IPS-20b (cell line): Measurements from ENCODE around the gene ZNF165.
"Not testable (repeated sequence)": the region's sequence is repeated elsewhere in the genome, so short reads cannot be mapped to it uniquely, and the experiment has no call there.

ENCODE experiments used
- H3K27ac ChIP-seq: one replicate; pipeline ENCODE4 v1.5.1; 2013; ENCODE audit warnings: low read length
- H3K27me3 ChIP-seq: 2 replicates; pipeline ENCODE4 v1.6.1; 2013; ENCODE audit warnings: mild to moderate bottlenecking, low read length, inconsistent platforms; ENCODE audit not compliant: insufficient read depth
- H3K36me3 ChIP-seq: 2 replicates; pipeline ENCODE4 v1.6.1; 2013; ENCODE audit warnings: low read depth, mild to moderate bottlenecking, inconsistent platforms, low read length, moderate library complexity; ENCODE audit not compliant: insufficient read depth
- H3K4me1 ChIP-seq: 2 replicates; pipeline ENCODE4 v1.6.1; 2013; ENCODE audit warnings: mild to moderate bottlenecking, control low read depth, inconsistent platforms, low read length, moderate library complexity; ENCODE audit not compliant: insufficient read depth
- H3K4me3 ChIP-seq: 2 replicates; pipeline ENCODE4 v1.5.1; 2013; ENCODE audit warnings: mild to moderate bottlenecking, low read length, inconsistent platforms
- H3K9ac ChIP-seq: 2 replicates; pipeline ENCODE4 v1.6.1; 2013; ENCODE audit warnings: low read depth, mild to moderate bottlenecking, inconsistent platforms, low read length, moderate library complexity
- H3K9me3 ChIP-seq: 2 replicates; pipeline ENCODE4 v1.6.1; 2013; ENCODE audit warnings: mild to moderate bottlenecking, low read depth, low read length, inconsistent platforms; ENCODE audit not compliant: insufficient read depth

ZNF165 gene

GRCh38 chr6:28122283-28122682 lies 41.9 kb downstream of the ZNF165 start:
- not testable (repeated sequence) for H3K9ac ChIP-seq, H3K4me3 ChIP-seq, H3K4me1 ChIP-seq, H3K27ac ChIP-seq, H3K27me3 ChIP-seq, H3K9me3 ChIP-seq
- H3K36me3 ChIP-seq: peaks cover 28% of the 10 kb centered on the region

GRCh38 chr6:28124350-28124970 lies 44.1 kb downstream of the ZNF165 start, which contains the start of gene ZSCAN16:
ZSCAN16 (plus strand) TSS chr6:28124609; CDS start chr6:28125444, 835 bp downstream.
- H3K27ac ChIP-seq: no peak within 1 kb of the TSS
- no peaks in the 10 kb centered on the region for H3K9me3 ChIP-seq
- H3K27me3 ChIP-seq: no peaks in the 10 kb centered on the region
- peak within 1 kb of the TSS; percentile 94 for H3K4me3 ChIP-seq
- no peaks in the 10 kb centered on the region for H3K4me1 ChIP-seq
- H3K9ac ChIP-seq: peak within 1 kb of the TSS; percentile 93
- H3K36me3 ChIP-seq: peaks cover 49% of the 10 kb centered on the region

GRCh38 chr6:28124971-28125353 lies 44.6 kb downstream of the ZNF165 start:
- Histone ChIP-seq H3K36me3 (peaks cover 50% of the 10 kb centered on the region), H3K9me3 (no peaks in the 10 kb centered on the region), H3K27ac (no peak overlapping the region), H3K9ac (peak overlapping the region; percentile 93), H3K27me3 (no peaks in the 10 kb centered on the region), H3K4me1 (no peaks in the 10 kb centered on the region), H3K4me3 (peak overlapping the region; percentile 94)

GRCh38 chr6:28125401-28125800 lies 45.0 kb downstream of the ZNF165 start:
- no peaks in the 10 kb centered on the region for H3K9me3 ChIP-seq
- H3K27me3 ChIP-seq: no peaks in the 10 kb centered on the region
- peaks cover 50% of the 10 kb centered on the region for H3K36me3 ChIP-seq
- H3K4me3 ChIP-seq: peak overlapping the region; percentile 94
- H3K27ac ChIP-seq: no peak overlapping the region
- no peaks in the 10 kb centered on the region for H3K4me1 ChIP-seq
- H3K9ac ChIP-seq: peak overlapping the region; percentile 93; the same call in 1 of the 2 replicates

GRCh38 chr6:28134015-28134414 lies 53.6 kb downstream of the ZNF165 start:
- Histone ChIP-seq H3K27me3 (peaks cover 11% of the 10 kb centered on the region), H3K4me3 (no peak overlapping the region), H3K27ac (no peak overlapping the region), H3K9ac (no peak overlapping the region), H3K9me3 (no peaks in the 10 kb centered on the region), H3K36me3 (peaks cover 19% of the 10 kb centered on the region), H3K4me1 (peaks cover 7% of the 10 kb centered on the region; the same call in 1 of the 2 replicates)

- no peak overlapping the region for H3K4me3 ChIP-seq
- H3K9me3 ChIP-seq: no peaks in the 10 kb centered on the region
- peaks cover 7% of the 10 kb centered on the region; the same call in 1 of the 2 replicates for H3K4me1 ChIP-seq
- H3K27me3 ChIP-seq: peaks cover 17% of the 10 kb centered on the region
- H3K9ac ChIP-seq: no peak overlapping the region
- H3K36me3 ChIP-seq: peaks cover 12% of the 10 kb centered on the region; the same call in 1 of the 2 replicates
- H3K27ac ChIP-seq: no peak overlapping the region
Observed at GRCh38 chr6:28134716-28135115, 54.3 kb downstream of the ZNF165 start.

GRCh38 chr6:28135393-28135792 lies 55.0 kb downstream of the ZNF165 start:
- H3K4me1 ChIP-seq: peaks cover 7% of the 10 kb centered on the region; the same call in 1 of the 2 replicates
- H3K9me3 ChIP-seq: no peaks in the 10 kb centered on the region
- no peak overlapping the region for H3K27ac ChIP-seq
- peaks cover 24% of the 10 kb centered on the region for H3K27me3 ChIP-seq
- no peak overlapping the region for H3K9ac ChIP-seq
- 0 out of 2 replicates have a peak, but pooled peaks cover 5% of the 10 kb centered on the region for H3K36me3 ChIP-seq
- H3K4me3 ChIP-seq: peak overlapping the region; percentile 84

- H3K27ac ChIP-seq: peak overlapping the region; percentile 84
- peak overlapping the region; percentile 97 for H3K9ac ChIP-seq
- H3K27me3 ChIP-seq: peaks cover 36% of the 10 kb centered on the region
- no peaks in the 10 kb centered on the region for H3K9me3 ChIP-seq
- peaks cover 7% of the 10 kb centered on the region; the same call in 1 of the 2 replicates for H3K4me1 ChIP-seq
- peak overlapping the region; percentile 84 for H3K4me3 ChIP-seq
- no peaks in the 10 kb centered on the region for H3K36me3 ChIP-seq
Observed at GRCh38 chr6:28136585-28137504, 56.5 kb downstream of the ZNF165 start.

GRCh38 chr6:28137505-28137981 lies 57.2 kb downstream of the ZNF165 start:
- H3K9me3 ChIP-seq: no peaks in the 10 kb centered on the region
- peaks cover 7% of the 10 kb centered on the region; the same call in 1 of the 2 replicates for H3K4me1 ChIP-seq

More at GRCh38 chr6:28137505-28137981, 57.2 kb downstream of the ZNF165 start:
- H3K27ac ChIP-seq: peak overlapping the region; percentile 84
- H3K36me3 ChIP-seq: no peaks in the 10 kb centered on the region
- H3K4me3 ChIP-seq: peak overlapping the region; percentile 84
- peak overlapping the region; percentile 97 for H3K9ac ChIP-seq
- H3K27me3 ChIP-seq: peaks cover 36% of the 10 kb centered on the region
